Right lobe of liver (tissue), 4 donors: ENCODE measurements around the gene CYBA.

Experiments used
- POLR2A ChIP-seq: fragments of 450-650 bp; IDR thresholded peaks from one replicate; pipeline ENCODE4 v1.6.1; 2017; ENCODE audit warnings: antibody characterized with exemption, mild to moderate bottlenecking
- TF ChIP-seq, protein P1 (sequence below), 4 donors: fragments of 200-600 bp in 3 of 4; fragments of 450-650 bp in 1 of 4; IDR thresholded peaks; one replicate each; pipeline versions ENCODE4 v1.5.1 to v1.8.0; 2016 to 2022; ENCODE audit warnings: antibody characterized with exemption in 4 of 4, mild to moderate bottlenecking in 2 of 4
- donor health status: DM: no; HTN: no; CAD: no.
- donor health status: DM: no; HTN: no; CAD: no.
- donor health status: DM: no; HTN: yes; CAD: no.

DNA sequence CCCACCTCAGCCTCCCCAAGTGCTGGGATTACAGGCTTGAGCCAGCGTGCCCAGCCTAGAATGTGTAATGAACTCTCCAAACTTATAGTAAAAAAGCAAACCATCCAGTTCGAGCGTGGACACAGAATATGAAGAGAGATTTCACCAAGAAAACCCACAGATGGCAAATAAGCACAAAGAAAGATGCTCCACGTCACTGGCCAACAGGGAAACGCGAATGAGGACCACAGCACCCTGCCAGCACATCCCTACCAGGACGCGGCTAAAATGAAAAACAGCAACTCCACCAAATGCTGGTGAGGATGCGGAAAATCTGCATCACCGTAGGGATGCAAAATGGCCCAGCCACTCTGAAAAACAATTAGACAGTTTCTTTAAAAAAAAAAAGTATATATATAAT, 10.6 kb upstream of the CYBA start:
- TF ChIP-seq POLR2A = no peak
- TF ChIP-seq, protein P1, sequence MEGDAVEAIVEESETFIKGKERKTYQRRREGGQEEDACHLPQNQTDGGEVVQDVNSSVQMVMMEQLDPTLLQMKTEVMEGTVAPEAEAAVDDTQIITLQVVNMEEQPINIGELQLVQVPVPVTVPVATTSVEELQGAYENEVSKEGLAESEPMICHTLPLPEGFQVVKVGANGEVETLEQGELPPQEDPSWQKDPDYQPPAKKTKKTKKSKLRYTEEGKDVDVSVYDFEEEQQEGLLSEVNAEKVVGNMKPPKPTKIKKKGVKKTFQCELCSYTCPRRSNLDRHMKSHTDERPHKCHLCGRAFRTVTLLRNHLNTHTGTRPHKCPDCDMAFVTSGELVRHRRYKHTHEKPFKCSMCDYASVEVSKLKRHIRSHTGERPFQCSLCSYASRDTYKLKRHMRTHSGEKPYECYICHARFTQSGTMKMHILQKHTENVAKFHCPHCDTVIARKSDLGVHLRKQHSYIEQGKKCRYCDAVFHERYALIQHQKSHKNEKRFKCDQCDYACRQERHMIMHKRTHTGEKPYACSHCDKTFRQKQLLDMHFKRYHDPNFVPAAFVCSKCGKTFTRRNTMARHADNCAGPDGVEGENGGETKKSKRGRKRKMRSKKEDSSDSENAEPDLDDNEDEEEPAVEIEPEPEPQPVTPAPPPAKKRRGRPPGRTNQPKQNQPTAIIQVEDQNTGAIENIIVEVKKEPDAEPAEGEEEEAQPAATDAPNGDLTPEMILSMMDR (IDR thresholded peaks at IDR 0.05) = no peak
